NCI-H748 (cell line): ENCODE data around the gene TBC1D20.

Experiments used
- DNase-seq: peaks from one replicate; lab custom pipeline; 2025; ENCODE audit not compliant: unreplicated experiment; lab: John Stamatoyannopoulos, UW

Gene TBC1D20

GRCh38 chr20:440148-440547, 22.2 kb downstream of the TBC1D20 start:
- DNase-seq: no peak

- no peak for DNase-seq
These were observed 23.5 kb downstream of the TBC1D20 start for GRCh38 chr20:438571-439469.

GRCh38 chr20:437787-438486, 24.4 kb downstream of the TBC1D20 start:
- no peak for DNase-seq

- no peak for DNase-seq
These were observed 25.9 kb downstream of the TBC1D20 start for GRCh38 chr20:436476-436875.

- no peak for DNase-seq
These were observed 26.8 kb downstream of the TBC1D20 start for GRCh38 chr20:435558-435957.

GRCh38 chr20:434661-435419, 27.5 kb downstream of the TBC1D20 start:
- DNase-seq: no peak

DNA sequence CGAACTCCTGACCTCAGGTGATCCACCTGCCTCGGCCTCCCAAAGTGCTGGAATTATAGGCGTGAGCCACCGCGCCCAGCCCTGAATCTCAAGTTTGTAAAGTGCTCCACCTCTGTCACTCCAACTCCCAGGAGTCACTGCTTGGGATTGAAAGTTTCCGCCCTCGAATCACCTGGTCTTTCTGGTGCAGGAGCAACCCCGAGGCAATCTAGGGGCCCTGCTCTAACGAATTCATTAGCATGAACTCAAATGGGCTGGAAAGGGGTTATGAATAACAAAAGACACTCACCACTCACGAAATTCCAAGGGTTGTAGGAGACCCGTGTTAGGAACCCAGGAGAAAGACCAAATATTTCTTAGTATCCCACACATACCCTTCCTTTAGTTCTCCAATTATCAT, 28.1 kb downstream of the TBC1D20 start:
- DNase-seq: no peak

- no peak for DNase-seq
These were observed 28.9 kb downstream of the TBC1D20 start for GRCh38 chr20:433300-433975.

GRCh38 chr20:432677-433299, 29.5 kb downstream of the TBC1D20 start:
- DNase-seq: no peak

DNA sequence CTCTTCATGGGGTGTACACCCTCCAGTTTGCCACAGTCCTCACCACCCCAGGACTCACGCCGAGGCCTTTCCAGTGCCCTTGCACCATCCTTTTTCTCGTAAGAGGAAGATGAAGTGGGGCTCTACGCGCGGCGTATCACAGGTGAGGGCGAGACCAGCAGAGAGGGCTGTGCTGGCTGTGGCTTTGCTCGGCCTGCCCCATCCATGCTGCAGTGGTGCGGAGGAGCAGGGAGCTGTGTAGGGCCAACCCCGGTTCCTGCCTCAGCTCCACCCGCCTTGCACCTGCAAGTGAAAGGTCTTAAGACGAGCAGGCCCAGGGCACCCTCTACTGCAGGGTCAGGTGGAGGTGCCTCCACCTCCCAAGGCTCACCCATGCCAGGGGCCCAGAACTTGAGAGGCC, 30.1 kb downstream of the TBC1D20 start:
- no peak for DNase-seq

DNA sequence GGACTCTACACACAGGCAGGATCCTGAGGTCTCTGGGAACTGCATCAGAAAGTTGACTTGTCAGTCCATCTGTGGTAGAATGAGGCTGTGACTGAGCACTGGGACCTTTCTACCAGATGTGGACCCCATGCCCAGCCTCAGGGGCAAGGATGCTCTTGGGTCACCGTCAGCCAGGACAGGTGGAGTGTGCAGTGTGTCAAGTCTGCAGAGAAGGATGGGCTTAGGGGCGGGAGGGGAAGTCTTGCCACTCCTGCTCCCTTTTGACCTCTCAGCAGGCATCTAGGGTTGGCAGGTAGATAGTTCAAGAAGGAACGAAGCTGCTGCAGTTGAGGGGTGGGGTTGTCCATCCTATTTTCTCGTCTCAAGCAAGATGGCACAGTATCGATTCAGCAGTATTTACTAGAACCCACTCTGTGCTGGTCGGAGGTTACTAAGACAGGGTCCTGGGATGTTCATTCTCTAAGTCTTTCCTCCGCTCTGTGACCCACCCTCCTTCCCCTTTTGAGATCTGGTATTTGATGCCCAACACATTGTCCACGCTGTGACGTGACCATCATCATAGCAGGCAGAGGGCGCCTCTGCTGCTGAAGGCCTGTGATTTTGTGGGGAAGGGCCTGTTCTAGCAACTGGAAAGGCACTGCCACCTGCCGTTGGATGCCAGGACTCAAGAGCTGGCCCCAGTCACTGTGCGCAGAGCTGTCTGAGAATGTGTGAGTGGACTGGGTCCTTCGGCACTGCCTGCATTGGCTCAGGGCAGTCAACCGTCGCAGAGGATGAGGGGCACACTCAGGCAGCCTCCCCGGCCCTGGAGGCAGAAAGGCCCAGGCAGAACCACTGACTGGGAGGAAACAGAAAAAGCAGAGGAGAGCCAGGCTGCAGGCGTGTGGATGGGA, 31.1 kb downstream of the TBC1D20 start:
- peak; percentile 78 for DNase-seq

- DNase-seq: no peak
These were observed 32.0 kb downstream of the TBC1D20 start for GRCh38 chr20:430091-430999.

- peak; percentile 22 for DNase-seq
These were observed 33.6 kb downstream of the TBC1D20 start for GRCh38 chr20:428658-429200.

DNA sequence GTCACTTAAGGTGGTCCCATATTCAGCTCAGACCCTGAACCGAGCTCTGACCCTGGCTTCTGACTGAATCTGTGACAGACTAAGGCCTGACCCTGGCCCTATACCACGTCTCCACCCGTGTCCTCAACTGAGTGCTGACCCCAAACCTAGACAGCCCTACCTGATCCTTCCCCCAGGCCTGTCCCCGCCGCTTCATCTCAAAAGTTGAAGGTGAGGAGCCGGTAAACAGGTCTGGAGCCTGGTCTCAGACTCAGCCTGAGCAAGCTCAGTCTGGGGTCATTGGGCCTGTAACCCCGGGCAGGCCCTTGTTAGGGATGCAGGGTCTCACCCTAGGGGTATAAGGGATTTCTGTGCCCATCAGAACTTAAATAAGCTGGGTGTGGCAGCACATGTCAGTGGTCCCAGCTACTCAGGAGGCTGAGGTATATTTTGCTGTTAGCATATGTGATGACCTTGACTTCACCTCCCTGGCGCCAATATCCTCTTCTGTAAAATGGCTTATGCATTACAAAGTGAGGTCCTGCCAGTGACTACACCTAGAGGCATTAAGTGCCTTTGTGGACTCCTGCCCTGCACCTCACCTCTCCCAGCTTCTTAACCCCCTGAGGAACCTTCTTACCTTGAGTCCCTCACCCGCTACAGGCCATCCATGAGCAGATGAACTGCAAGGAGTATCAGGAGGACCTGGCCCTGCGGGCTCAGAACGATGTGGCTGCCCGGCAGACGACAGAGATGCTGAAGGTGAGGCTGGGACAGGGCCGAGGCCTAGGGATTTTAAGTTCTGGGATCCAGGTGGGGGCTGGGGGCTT, 34.3 kb downstream of the TBC1D20 start:
- no peak for DNase-seq

GRCh38 chr20:427401-427800, 34.9 kb downstream of the TBC1D20 start:
- no peak for DNase-seq

GRCh38 chr20:426566-426965, 35.8 kb downstream of the TBC1D20 start:
- DNase-seq: no peak

DNA sequence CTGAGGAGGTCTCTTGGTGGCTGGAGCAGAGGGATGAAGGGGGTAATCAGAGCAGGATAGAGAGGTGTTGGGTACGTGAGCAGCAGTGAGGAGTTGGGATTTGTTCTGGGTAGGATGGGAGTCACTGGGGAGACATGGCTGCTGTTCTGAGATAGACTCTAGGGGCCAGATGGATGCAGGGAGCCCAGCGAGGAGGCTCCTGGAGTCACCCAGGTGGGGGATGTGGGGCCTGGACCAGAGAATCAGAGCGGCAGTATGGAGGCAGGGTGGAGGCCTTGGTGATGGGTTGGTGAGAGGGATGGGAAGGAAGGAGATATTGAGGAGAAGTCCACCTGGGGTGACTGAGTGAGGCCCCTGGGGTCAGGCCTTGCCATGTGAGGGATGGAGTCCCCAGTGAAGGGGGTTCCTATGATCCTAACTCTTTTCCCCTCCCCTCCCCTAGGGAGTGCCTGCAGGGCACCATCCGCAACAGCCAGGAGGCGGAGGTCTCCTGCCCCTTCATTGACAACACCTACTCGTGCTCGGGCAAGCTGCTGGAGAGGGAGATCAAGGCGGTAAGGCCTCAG, 40.6 kb downstream of the TBC1D20 start:
- DNase-seq: no peak
